Vagina (tissue), 2 donors: Measurements from ENCODE around the gene ARHGEF17. TPM values are rescaled to one million over a fixed set of nuclear protein-coding genes. Genes with fewer than 3 reads are reported as not detected.

Source experiments
- DNase-seq, 2 donors: peaks; one replicate each; pipeline ENCODE4 v3.0.0-alpha.2; 2017; ENCODE audit errors: extremely low spot score in 2 of 2
- H3K27ac ChIP-seq: fragments of 200-600 bp; sonication (generic); one replicate; pipeline ENCODE4 v1.5.1; 2019
- H3K27me3 ChIP-seq: fragments of 200-600 bp; sonication (generic); one replicate; pipeline ENCODE4 v1.5.1; 2019
- H3K36me3 ChIP-seq, 2 donors: fragments of 200-600 bp; sonication (generic); one replicate each; pipeline ENCODE4 v1.5.1; 2017 to 2019
- H3K4me1 ChIP-seq: fragments of 200-600 bp; sonication (generic); one replicate; pipeline ENCODE4 v1.5.1; 2019
- H3K4me3 ChIP-seq, 2 donors: fragments of 200-600 bp; sonication (generic); 1 replicate in 1 of 2; 2 replicates in 1 of 2; pipeline ENCODE4 v1.5.1; 2016 to 2019
- H3K9me3 ChIP-seq: fragments of 200-600 bp; sonication (generic); one replicate; pipeline ENCODE4 v1.5.1; 2019
- CTCF ChIP-seq, 3 experiments: fragments of 450-650 bp in 2 of 3; fragments of 200-600 bp in 1 of 3; sonication (generic) in 1 of 3; IDR thresholded peaks; one replicate each; pipeline ENCODE4 v1.5.1; 2017 to 2019; ENCODE audit warnings: antibody characterized with exemption in 3 of 3, mild to moderate bottlenecking in 2 of 3, moderate library complexity in 2 of 3
- POLR2A ChIP-seq, 2 donors: fragments of 450-650 bp; IDR thresholded peaks; one replicate each; pipeline ENCODE4 v1.6.1; 2017; ENCODE audit warnings: antibody characterized with exemption in 2 of 2, mild to moderate bottlenecking in 2 of 2, moderate library complexity in 2 of 2
- POLR2AphosphoS5 ChIP-seq, 2 donors: sonication (generic); formaldehyde crosslinking; IDR thresholded peaks; one replicate each; pipeline ENCODE4 v1.9.0; 2017; ENCODE audit warnings: antibody characterized with exemption in 2 of 2, mild to moderate bottlenecking in 2 of 2, low read depth in 1 of 2; ENCODE audit not compliant: insufficient read depth in 1 of 2
- intact Hi-C: fragments of 100-400 bp; cut with DNase I; formaldehyde crosslinking; loops from one replicate; pipeline ENCODE4 v1.15.1; 2023
- total RNA-seq: library from RNA; depleted of rRNA; stranded (reverse); fragments of >200 nt; gene quantifications from one replicate; pipeline ENCODE4 v1.2.3, GENCODE V29; 2016

ARHGEF17 gene
- total RNA-seq, 1 donor from 2014 or later = 32.9 TPM

GRCh38 chr11:73296501-73297230 is 11.4 kb upstream of the ARHGEF17 start:
- TF ChIP-seq CTCF (IDR thresholded peaks at IDR 0.05) (no peak), POLR2A (IDR thresholded peaks at IDR 0.05) (no peak), POLR2AphosphoS5 (IDR thresholded peaks at IDR 0.05; ENCODE audit: insufficient read depth in 1 of 2, low read depth in 1 of 2) (no peak)
- no peak overlapping the region for H3K27ac ChIP-seq
- H3K36me3 ChIP-seq = no peaks in the 10 kb centered on the region
- no peaks in the 10 kb centered on the region for H3K9me3 ChIP-seq
- no peak for DNase-seq
- no peaks in the 10 kb centered on the region for H3K27me3 ChIP-seq
- no peak overlapping the region for H3K4me3 ChIP-seq
- H3K4me1 ChIP-seq = no peaks in the 10 kb centered on the region
- intact Hi-C loops = no loop called here

- no peak overlapping the region for H3K4me3 ChIP-seq
- TF ChIP-seq POLR2A (IDR thresholded peaks at IDR 0.05) = no peak
- no peak for TF ChIP-seq CTCF (IDR thresholded peaks at IDR 0.05)
- TF ChIP-seq POLR2AphosphoS5 (IDR thresholded peaks at IDR 0.05; ENCODE audit: insufficient read depth in 1 of 2, low read depth in 1 of 2) = no peak
- no peak overlapping the region for H3K27ac ChIP-seq
- H3K27me3 ChIP-seq = no peaks in the 10 kb centered on the region
- DNase-seq = no peak
- H3K36me3 ChIP-seq = no peaks in the 10 kb centered on the region
- intact Hi-C loops = no loop called here
- H3K4me1 ChIP-seq = no peaks in the 10 kb centered on the region
- no peaks in the 10 kb centered on the region for H3K9me3 ChIP-seq
Observed at GRCh38 chr11:73297231-73297590, 10.9 kb upstream of the ARHGEF17 start.

GRCh38 chr11:73297702-73298101 is 10.4 kb upstream of the ARHGEF17 start:
- no peak overlapping the region for H3K27ac ChIP-seq
- H3K4me3 ChIP-seq = no peak overlapping the region
- TF ChIP-seq CTCF (IDR thresholded peaks at IDR 0.05) = no peak
- no peak for TF ChIP-seq POLR2A (IDR thresholded peaks at IDR 0.05)
- TF ChIP-seq POLR2AphosphoS5 (IDR thresholded peaks at IDR 0.05; ENCODE audit: insufficient read depth in 1 of 2, low read depth in 1 of 2) = no peak
- H3K4me1 ChIP-seq = no peaks in the 10 kb centered on the region
- H3K36me3 ChIP-seq = no peaks in the 10 kb centered on the region
- no peaks in the 10 kb centered on the region for H3K27me3 ChIP-seq
- intact Hi-C loops = no loop called here
- no peak for DNase-seq
- no peaks in the 10 kb centered on the region for H3K9me3 ChIP-seq

- intact Hi-C loops = no loop called here
- H3K36me3 ChIP-seq = no peaks in the 10 kb centered on the region
- H3K27ac ChIP-seq = no peak overlapping the region
- no peak for DNase-seq
- no peaks in the 10 kb centered on the region for H3K4me1 ChIP-seq
- TF ChIP-seq POLR2A (IDR thresholded peaks at IDR 0.05) (no peak), CTCF (IDR thresholded peaks at IDR 0.05) (no peak)
- H3K4me3 ChIP-seq = no peak overlapping the region
- no peaks in the 10 kb centered on the region for H3K27me3 ChIP-seq
- no peaks in the 10 kb centered on the region for H3K9me3 ChIP-seq
Observed at GRCh38 chr11:73298233-73298632, 9.8 kb upstream of the ARHGEF17 start.

- Histone ChIP-seq H3K27ac (no peak overlapping the region), H3K9me3 (no peaks in the 10 kb centered on the region), H3K27me3 (no peaks in the 10 kb centered on the region), H3K4me3 (no peak overlapping the region), H3K4me1 (no peaks in the 10 kb centered on the region), H3K36me3 (no peaks in the 10 kb centered on the region)
- no peak for DNase-seq
- TF ChIP-seq POLR2A (IDR thresholded peaks at IDR 0.05) (no peak), CTCF (IDR thresholded peaks at IDR 0.05) (no peak), POLR2AphosphoS5 (IDR thresholded peaks at IDR 0.05; ENCODE audit: insufficient read depth in 1 of 2, low read depth in 1 of 2) (no peak)
- intact Hi-C loops = no loop called here
Observed at GRCh38 chr11:73299751-73300150, 8.3 kb upstream of the ARHGEF17 start.
